MM.1S (cell line): ENCODE measurements around the gene FICD.

Experiments used
- DNase-seq: peaks from one replicate; pipeline ENCODE4 v3.0.0-alpha.2; 2015
- H2AFZ ChIP-seq: fragments of 300-600 bp; sonication (generic); 2 replicates; pipeline ENCODE4 v1.6.0; 2016; ENCODE audit warnings: antibody characterized with exemption, low read length
- H3F3A ChIP-seq: fragments of 300-600 bp; sonication (generic); 2 replicates; pipeline ENCODE4 v1.6.1; 2016; ENCODE audit warnings: mild to moderate bottlenecking, antibody characterized with exemption, low read length, moderate library complexity, mixed read lengths; ENCODE audit not compliant: insufficient read depth
- H3K27ac ChIP-seq: fragments of 300-600 bp; sonication (generic); 2 replicates; pipeline ENCODE4 v1.5.1; 2016; ENCODE audit warnings: mild to moderate bottlenecking, low read length
- H3K27me3 ChIP-seq: fragments of 300-600 bp; sonication (generic); replicated peaks from 2 replicates; pipeline ENCODE4 v1.6.0; 2016; ENCODE audit warnings: low read length; ENCODE audit not compliant: insufficient read depth
- H3K36me3 ChIP-seq: fragments of 300-600 bp; sonication (generic); replicated peaks from 2 replicates; pipeline ENCODE4 v1.6.1; 2016; ENCODE audit warnings: mild to moderate bottlenecking, low read length, mixed read lengths; ENCODE audit not compliant: insufficient read depth
- H3K4me1 ChIP-seq: fragments of 300-600 bp; sonication (generic); 2 replicates; pipeline ENCODE4 v1.6.1; 2016; ENCODE audit warnings: low read length, mixed read lengths
- H3K4me2 ChIP-seq: fragments of 300-600 bp; sonication (generic); 2 replicates; pipeline ENCODE4 v1.6.0; 2016; ENCODE audit warnings: low read depth, low read length
- H3K4me3 ChIP-seq: fragments of 300-600 bp; sonication (generic); 2 replicates; pipeline ENCODE4 v1.5.1; 2016; ENCODE audit warnings: low read length, mixed read lengths
- H3K79me2 ChIP-seq: fragments of 300-600 bp; sonication (generic); 2 replicates; pipeline ENCODE4 v1.6.1; 2016; ENCODE audit warnings: mixed run types, low read length, mixed read lengths
- H3K9ac ChIP-seq: fragments of 300-600 bp; sonication (generic); 2 replicates; pipeline ENCODE4 v1.6.1; 2016; ENCODE audit warnings: low read length, mixed read lengths
- H3K9me2 ChIP-seq: fragments of 300-600 bp; sonication (generic); replicated peaks from 2 replicates; pipeline ENCODE4 v1.6.1; 2016; ENCODE audit warnings: mild to moderate bottlenecking, low read length, mixed read lengths; ENCODE audit not compliant: insufficient read depth
- H3K9me3 ChIP-seq: fragments of 300-600 bp; sonication (generic); replicated peaks from 2 replicates; pipeline ENCODE4 v1.6.1; 2016; ENCODE audit warnings: mild to moderate bottlenecking, low read length, mixed read lengths; ENCODE audit not compliant: insufficient read depth
- H4K20me1 ChIP-seq: fragments of 300-600 bp; sonication (generic); 2 replicates; pipeline ENCODE4 v1.6.1; 2016; ENCODE audit warnings: mild to moderate bottlenecking, low read length, moderate library complexity, mixed read lengths; ENCODE audit not compliant: insufficient read depth
- EZH2 ChIP-seq: fragments of 300-600 bp; sonication (generic); optimal IDR thresholded peaks from 2 replicates; pipeline ENCODE3; 2017; ENCODE audit warnings: low read depth, mild to moderate bottlenecking, antibody characterized with exemption, low read length, mixed read lengths
- EZH2phosphoT487 ChIP-seq: fragments of 300-600 bp; sonication (generic); IDR thresholded peaks from 2 replicates; pipeline ENCODE4 v1.6.1; 2018; ENCODE audit warnings: antibody characterized with exemption, low read length
- TF ChIP-seq, protein P1 (sequence below): fragments of 300-600 bp; sonication (generic); IDR thresholded peaks from 2 replicates; pipeline ENCODE4 v1.5.1; 2016; ENCODE audit warnings: antibody characterized with exemption, low read length, mixed read lengths

Gene FICD

DNA sequence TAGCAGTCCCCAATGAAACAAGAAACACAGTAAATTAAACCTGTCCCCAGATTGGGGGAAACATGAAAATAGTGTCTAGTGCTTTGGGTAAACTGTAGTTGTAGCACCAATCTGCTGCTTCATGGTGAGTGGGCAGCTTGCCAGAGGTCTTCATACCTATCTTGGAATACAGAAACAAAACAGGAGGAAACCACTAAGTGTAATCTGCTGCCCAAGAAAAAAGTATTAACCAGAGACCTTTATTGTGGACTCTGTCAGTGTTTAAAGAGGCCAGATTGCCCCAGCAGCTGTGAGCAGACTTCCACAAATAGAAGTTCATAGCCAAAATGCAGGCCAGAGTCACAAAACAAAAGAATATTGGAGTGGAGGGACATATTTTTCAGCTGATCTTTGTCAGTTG is 49.6 kb downstream of the FICD start:
- H3K27me3 ChIP-seq: no peaks in the 10 kb centered on the region
- H3K36me3 ChIP-seq: no peaks in the 10 kb centered on the region; the same call in 1 of the 2 replicates
- H3K79me2 ChIP-seq: peaks cover 59% of the 10 kb centered on the region
- DNase-seq: peak; percentile 37
- H3K9me3 ChIP-seq: no peaks in the 10 kb centered on the region
- H3K27ac ChIP-seq: peak overlapping the region; percentile 100
- H3K4me2 ChIP-seq: peak overlapping the region; percentile 89
- H4K20me1 ChIP-seq: no peaks in the 10 kb centered on the region
- peaks cover 58% of the 10 kb centered on the region for H3K4me1 ChIP-seq
- no peak overlapping the region for H2AFZ ChIP-seq
- H3K4me3 ChIP-seq: no peak overlapping the region
- no peak for TF ChIP-seq EZH2phosphoT487
- TF ChIP-seq, protein P1, sequence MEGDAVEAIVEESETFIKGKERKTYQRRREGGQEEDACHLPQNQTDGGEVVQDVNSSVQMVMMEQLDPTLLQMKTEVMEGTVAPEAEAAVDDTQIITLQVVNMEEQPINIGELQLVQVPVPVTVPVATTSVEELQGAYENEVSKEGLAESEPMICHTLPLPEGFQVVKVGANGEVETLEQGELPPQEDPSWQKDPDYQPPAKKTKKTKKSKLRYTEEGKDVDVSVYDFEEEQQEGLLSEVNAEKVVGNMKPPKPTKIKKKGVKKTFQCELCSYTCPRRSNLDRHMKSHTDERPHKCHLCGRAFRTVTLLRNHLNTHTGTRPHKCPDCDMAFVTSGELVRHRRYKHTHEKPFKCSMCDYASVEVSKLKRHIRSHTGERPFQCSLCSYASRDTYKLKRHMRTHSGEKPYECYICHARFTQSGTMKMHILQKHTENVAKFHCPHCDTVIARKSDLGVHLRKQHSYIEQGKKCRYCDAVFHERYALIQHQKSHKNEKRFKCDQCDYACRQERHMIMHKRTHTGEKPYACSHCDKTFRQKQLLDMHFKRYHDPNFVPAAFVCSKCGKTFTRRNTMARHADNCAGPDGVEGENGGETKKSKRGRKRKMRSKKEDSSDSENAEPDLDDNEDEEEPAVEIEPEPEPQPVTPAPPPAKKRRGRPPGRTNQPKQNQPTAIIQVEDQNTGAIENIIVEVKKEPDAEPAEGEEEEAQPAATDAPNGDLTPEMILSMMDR: no peak
- no peak for TF ChIP-seq EZH2
- no peaks in the 10 kb centered on the region for H3K9me2 ChIP-seq
- H3K9ac ChIP-seq: peak overlapping the region; percentile 94
- H3F3A ChIP-seq: peaks cover 82% of the 10 kb centered on the region

DNA sequence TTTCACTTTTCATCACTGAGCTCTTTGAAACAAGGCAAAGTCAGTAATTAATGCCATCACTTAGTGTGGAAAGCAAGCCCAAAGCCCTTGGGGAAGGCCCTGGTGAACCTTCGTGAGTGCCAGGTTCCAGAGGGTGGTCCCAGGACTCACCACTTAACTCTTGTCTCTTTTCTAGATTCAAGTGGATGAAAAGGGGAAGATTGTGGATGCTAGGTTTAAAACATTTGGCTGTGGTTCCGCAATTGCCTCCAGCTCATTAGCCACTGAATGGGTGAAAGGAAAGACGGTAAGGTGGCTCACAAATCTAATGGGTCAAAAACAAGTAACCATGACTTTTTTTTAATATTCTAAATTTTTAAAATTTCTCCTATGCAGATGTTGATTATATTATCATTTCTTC is 50.1 kb downstream of the FICD start:
- no peak for DNase-seq
- H3K9me3 ChIP-seq: no peaks in the 10 kb centered on the region
- no peaks in the 10 kb centered on the region; the same call in 1 of the 2 replicates for H3K36me3 ChIP-seq
- peaks cover 82% of the 10 kb centered on the region for H3F3A ChIP-seq
- H3K79me2 ChIP-seq: peaks cover 56% of the 10 kb centered on the region
- H3K27ac ChIP-seq: peak overlapping the region; percentile 100
- peak overlapping the region; percentile 94 for H3K9ac ChIP-seq
- no peaks in the 10 kb centered on the region for H3K27me3 ChIP-seq
- H3K4me3 ChIP-seq: no peak overlapping the region
- H3K9me2 ChIP-seq: no peaks in the 10 kb centered on the region
- peaks cover 62% of the 10 kb centered on the region for H3K4me1 ChIP-seq
- no peaks in the 10 kb centered on the region for H4K20me1 ChIP-seq
- TF ChIP-seq EZH2 (no peak), EZH2phosphoT487 (no peak)
- TF ChIP-seq, protein P1: no peak
- H3K4me2 ChIP-seq: peak overlapping the region; percentile 89; the same call in 1 of the 2 replicates
- H2AFZ ChIP-seq: no peak overlapping the region

- no peaks in the 10 kb centered on the region for H4K20me1 ChIP-seq
- peak; percentile 93 for DNase-seq
- peaks cover 53% of the 10 kb centered on the region for H3K79me2 ChIP-seq
- H3F3A ChIP-seq: peaks cover 87% of the 10 kb centered on the region
- H3K9me3 ChIP-seq: no peaks in the 10 kb centered on the region
- H2AFZ ChIP-seq: no peak overlapping the region
- no peaks in the 10 kb centered on the region for H3K9me2 ChIP-seq
- no peak for TF ChIP-seq EZH2
- TF ChIP-seq, protein P1: no peak
- TF ChIP-seq EZH2phosphoT487: no peak
- H3K36me3 ChIP-seq: no peaks in the 10 kb centered on the region; the same call in 1 of the 2 replicates
- H3K4me3 ChIP-seq: no peak overlapping the region
- H3K4me1 ChIP-seq: peaks cover 70% of the 10 kb centered on the region
- H3K4me2 ChIP-seq: peak overlapping the region; percentile 24
- peak overlapping the region; percentile 94 for H3K9ac ChIP-seq
- H3K27me3 ChIP-seq: no peaks in the 10 kb centered on the region
- peak overlapping the region; percentile 100 for H3K27ac ChIP-seq
These were observed 50.9 kb downstream of the FICD start for GRCh38 chr12:108565976-108566375.
